Suprapubic skin (tissue), 4 donors: ENCODE data around the gene CTH. TPM values are rescaled to one million over a fixed set of nuclear protein-coding genes. Genes with fewer than 3 reads are reported as not detected.
"Not testable (repeated sequence)": the region's sequence is repeated elsewhere in the genome, so short reads cannot be mapped to it uniquely, and the experiment has no call there.

Source experiments
- DNase-seq, 2 donors: peaks; one replicate each; pipeline ENCODE4 v3.0.0-alpha.2; 2019; ENCODE audit warnings: low spot score in 2 of 2
- H3K27ac ChIP-seq: fragments of 200-600 bp; sonication (generic); one replicate; pipeline ENCODE4 v1.5.1; 2019
- H3K27me3 ChIP-seq: fragments of 200-600 bp; sonication (generic); one replicate; pipeline ENCODE4 v1.5.1; 2019
- H3K36me3 ChIP-seq: fragments of 200-600 bp; sonication (generic); one replicate; pipeline ENCODE4 v1.5.1; 2019
- H3K4me1 ChIP-seq: fragments of 200-600 bp; sonication (generic); one replicate; pipeline ENCODE4 v1.5.1; 2019
- H3K4me3 ChIP-seq: fragments of 200-600 bp; sonication (generic); one replicate; pipeline ENCODE4 v1.5.1; 2019; ENCODE audit warnings: mild to moderate bottlenecking
- H3K9me3 ChIP-seq: fragments of 200-600 bp; sonication (generic); one replicate; pipeline ENCODE4 v1.5.1; 2019
- CTCF ChIP-seq, 2 donors: fragments of 200-600 bp in 1 of 2; fragments of 450-650 bp in 1 of 2; sonication (generic) in 1 of 2; IDR thresholded peaks; one replicate each; pipeline ENCODE4 v1.5.1; 2016 to 2019; ENCODE audit warnings: antibody characterized with exemption in 2 of 2, mild to moderate bottlenecking in 1 of 2, moderate library complexity in 1 of 2
- EP300 ChIP-seq: sonication (generic); formaldehyde crosslinking; IDR thresholded peaks from one replicate; pipeline ENCODE4 v1.6.1; 2017; ENCODE audit warnings: antibody characterized with exemption
- POLR2A ChIP-seq, 2 donors: fragments of 450-650 bp; IDR thresholded peaks; one replicate each; pipeline ENCODE4 v1.6.1; 2017; ENCODE audit warnings: antibody characterized with exemption in 2 of 2, mild to moderate bottlenecking in 2 of 2, moderate library complexity in 2 of 2
- POLR2AphosphoS5 ChIP-seq, 3 donors: sonication (generic); formaldehyde crosslinking; IDR thresholded peaks; one replicate each; pipeline ENCODE4 v1.6.1; 2017; ENCODE audit warnings: antibody characterized with exemption in 3 of 3
- WGBS: methylation state at CpG from one replicate; pipeline ENCODE4 v1.1.5; 2018; 5-methylcytosine and 5-hydroxymethylcytosine counted together
- total RNA-seq, 4 donors: library from RNA; depleted of rRNA; stranded (reverse); fragments of >200 nt; gene quantifications; one replicate each; pipeline ENCODE4 v1.1.0, GENCODE V29; 2016

CTH gene
- total RNA-seq, 4 donors from 2014 or later = 0.89 to 3.9 (median 2.2) TPM

GRCh38 chr1:70411360-70411844, 334 bp downstream of the CTH start:
- H3K36me3 ChIP-seq = peaks cover 3% of the 10 kb centered on the region
- no peaks in the 10 kb centered on the region for H3K27me3 ChIP-seq
- H3K9me3 ChIP-seq = no peaks in the 10 kb centered on the region
- H3K27ac ChIP-seq = peak overlapping the region; percentile 92
- under 1% methylated on average over 17 of the region's 17 CpGs for WGBS
- peaks cover 16% of the 10 kb centered on the region for H3K4me1 ChIP-seq
- peak in 1 of 2 donors; percentile 79 for DNase-seq
- peak overlapping the region; percentile 71 for H3K4me3 ChIP-seq
- no peak for TF ChIP-seq CTCF (IDR thresholded peaks at IDR 0.05)
- no peak for TF ChIP-seq POLR2A (IDR thresholded peaks at IDR 0.05)
- no peak for TF ChIP-seq POLR2AphosphoS5 (IDR thresholded peaks at IDR 0.05)
- TF ChIP-seq EP300 = no peak

- TF ChIP-seq CTCF (IDR thresholded peaks at IDR 0.05) (no peak), POLR2A (IDR thresholded peaks at IDR 0.05) (no peak), POLR2AphosphoS5 (IDR thresholded peaks at IDR 0.05) (no peak), EP300 (no peak)
- Histone ChIP-seq H3K27me3 (no peaks in the 10 kb centered on the region), H3K4me3 (no peak overlapping the region), H3K4me1 (peaks cover 10% of the 10 kb centered on the region), H3K9me3 (no peaks in the 10 kb centered on the region), H3K27ac (no peak overlapping the region), H3K36me3 (peaks cover 9% of the 10 kb centered on the region)
- 77% methylated on average over 4 of the region's 4 CpGs for WGBS
- DNase-seq = no peak
These were observed 4.8 kb downstream of the CTH start for GRCh38 chr1:70415882-70416281.

- not testable (repeated sequence) for H3K9me3 ChIP-seq, DNase-seq, H3K4me3 ChIP-seq, H3K4me1 ChIP-seq, H3K27ac ChIP-seq, H3K36me3 ChIP-seq, H3K27me3 ChIP-seq
- WGBS = 88% methylated on average over 4 of the region's 4 CpGs
These were observed 8.1 kb downstream of the CTH start for GRCh38 chr1:70418973-70419734.

GRCh38 chr1:70420320-70420719, 9.3 kb downstream of the CTH start:
- 82% methylated on average over 4 of the region's 4 CpGs for WGBS

GRCh38 chr1:70426154-70427131, 15.4 kb downstream of the CTH start:
- no peaks in the 10 kb centered on the region for H3K27me3 ChIP-seq
- H3K36me3 ChIP-seq = peaks cover 5% of the 10 kb centered on the region
- TF ChIP-seq POLR2AphosphoS5 (IDR thresholded peaks at IDR 0.05) (no peak), EP300 (no peak), CTCF (IDR thresholded peaks at IDR 0.05) (no peak), POLR2A (IDR thresholded peaks at IDR 0.05) (no peak)
- H3K9me3 ChIP-seq = no peaks in the 10 kb centered on the region
- 61% methylated on average over 7 of the region's 7 CpGs for WGBS
- H3K4me1 ChIP-seq = no peaks in the 10 kb centered on the region
- no peak overlapping the region for H3K4me3 ChIP-seq
- no peak for DNase-seq
- H3K27ac ChIP-seq = no peak overlapping the region

More at GRCh38 chr1:70420320-70420719, 9.3 kb downstream of the CTH start:
- DNase-seq = no peak
- Histone ChIP-seq H3K4me3 (no peak overlapping the region), H3K9me3 (no peaks in the 10 kb centered on the region), H3K27me3 (no peaks in the 10 kb centered on the region), H3K4me1 (no peaks in the 10 kb centered on the region), H3K36me3 (peaks cover 9% of the 10 kb centered on the region), H3K27ac (no peak overlapping the region)
- no peak for TF ChIP-seq POLR2A (IDR thresholded peaks at IDR 0.05)
- TF ChIP-seq CTCF (IDR thresholded peaks at IDR 0.05) = no peak
- TF ChIP-seq POLR2AphosphoS5 (IDR thresholded peaks at IDR 0.05) = no peak
- no peak for TF ChIP-seq EP300
